IMR-90 (cell line): Measurements from ENCODE around the gene GPR139. TPM values are rescaled to one million over a fixed set of nuclear protein-coding genes. Genes with fewer than 3 reads are reported as not detected.

Experiments
- ATAC-seq: fragments of 200-7000 bp; cut with Tn5 transposase; 2 replicates; pipeline ENCODE4 v1.9.1; 2020; ENCODE audit warnings: low read depth, mild to moderate bottlenecking, moderate library complexity
- BruUV-seq: library from RNA; stranded (reverse); fragments of 400-500 nt; replicated peaks from 2 replicates; lab custom pipeline; 2021; lab: Mats Ljungman, UMichigan
- CTCF ChIA-PET: fragments of 300-600 bp; formaldehyde crosslinking; extraction: SDS; loops from one replicate; lab custom pipeline; 2021; ENCODE audit warnings: antibody characterized with exemption; lab: Yijun Ruan, JAX
- POLR2A ChIA-PET: fragments of 300-600 bp; sonication (Branson Sonifier 250); formaldehyde crosslinking; loops from one replicate; lab custom pipeline; 2022; ENCODE audit warnings: antibody characterized with exemption; ENCODE audit not compliant: unreplicated experiment; lab: Charles Lee
- DNase-seq: peaks from one replicate; pipeline ENCODE4 v3.0.0; 2013
- H2AFZ ChIP-seq: replicated peaks from 2 replicates; pipeline ENCODE3; 2013; ENCODE audit warnings: low read length, mild to moderate bottlenecking; ENCODE audit not compliant: poor library complexity
- H2AK5ac ChIP-seq: 2 replicates; pipeline ENCODE4 v1.6.1; 2013; ENCODE audit warnings: low read depth, low read length, inconsistent platforms
- H2AK9ac ChIP-seq: replicated peaks from 2 replicates; pipeline ENCODE3; 2013; ENCODE audit warnings: mild to moderate bottlenecking, low read depth, low read length, moderate library complexity; ENCODE audit not compliant: poor library complexity
- H2BK120ac ChIP-seq: 2 replicates; pipeline ENCODE4 v1.6.1; 2013; ENCODE audit warnings: low read depth, low read length, inconsistent platforms
- H2BK15ac ChIP-seq: 3 replicates; pipeline ENCODE4 v1.6.1; 2013; ENCODE audit warnings: low read depth, low read length, inconsistent platforms
- H2BK20ac ChIP-seq: 2 replicates; pipeline ENCODE4 v1.6.1; 2013; ENCODE audit warnings: low read depth, mild to moderate bottlenecking, inconsistent platforms, low read length, moderate library complexity
- H2BK5ac ChIP-seq: 2 replicates; pipeline ENCODE4 v1.6.1; 2013; ENCODE audit warnings: mild to moderate bottlenecking, low read depth, low read length, inconsistent platforms; ENCODE audit not compliant: poor library complexity, severe bottlenecking
- H3K14ac ChIP-seq: replicated peaks from 2 replicates; pipeline ENCODE4 v1.6.1; 2013; ENCODE audit warnings: low read depth, low read length, inconsistent platforms
- H3K18ac ChIP-seq: 2 replicates; pipeline ENCODE4 v1.6.1; 2013; ENCODE audit warnings: low read depth, low read length, control low read depth
- H3K23ac ChIP-seq: 2 replicates; pipeline ENCODE4 v1.6.1; 2013; ENCODE audit warnings: low read depth, low read length, inconsistent platforms
- H3K27ac ChIP-seq: 2 replicates; pipeline ENCODE4 v1.5.1; 2013; ENCODE audit warnings: mild to moderate bottlenecking, control low read depth, low read length; ENCODE audit not compliant: insufficient read depth
- H3K27me3 ChIP-seq: 2 replicates; pipeline ENCODE4 v1.6.1; 2013; ENCODE audit warnings: low read length; ENCODE audit not compliant: control insufficient read depth, insufficient read depth
- H3K36me3 ChIP-seq: 2 replicates; pipeline ENCODE4 v1.6.1; 2013; ENCODE audit warnings: low read length, mixed read lengths; ENCODE audit not compliant: control insufficient read depth, insufficient read depth
- H3K4ac ChIP-seq: 2 replicates; pipeline ENCODE4 v1.6.1; 2013; ENCODE audit warnings: low read depth, low read length, inconsistent platforms
- H3K4me1 ChIP-seq: 2 replicates; pipeline ENCODE4 v1.6.1; 2013; ENCODE audit warnings: low read length, mixed read lengths; ENCODE audit not compliant: control insufficient read depth, insufficient read depth
- H3K4me2 ChIP-seq: 2 replicates; pipeline ENCODE4 v1.6.1; 2013; ENCODE audit warnings: low read depth, mild to moderate bottlenecking, control low read depth, low read length, moderate library complexity
- H3K4me3 ChIP-seq: 2 replicates; pipeline ENCODE4 v1.5.1; 2013; ENCODE audit warnings: low read depth, mild to moderate bottlenecking, control low read depth, low read length, moderate library complexity; ENCODE audit not compliant: insufficient read depth
- H3K56ac ChIP-seq: 2 replicates; pipeline ENCODE4 v1.6.1; 2013; ENCODE audit warnings: low read length, inconsistent platforms; ENCODE audit not compliant: insufficient read depth; ENCODE audit errors: extremely low read depth
- H3K79me1 ChIP-seq, 2 experiments: 2 replicates each; pipeline ENCODE4 v1.6.1; 2013; ENCODE audit warnings: low read length in 2 of 2, inconsistent platforms in 1 of 2, low read depth in 1 of 2
- H3K9ac ChIP-seq: 2 replicates; pipeline ENCODE4 v1.6.1; 2013; ENCODE audit warnings: low read depth, low read length, control low read depth
- H3K9me1 ChIP-seq: 2 replicates; pipeline ENCODE4 v1.6.1; 2013; ENCODE audit warnings: low read length, inconsistent platforms; ENCODE audit not compliant: insufficient read depth
- H3K9me3 ChIP-seq: 2 replicates; pipeline ENCODE4 v1.6.1; 2013; ENCODE audit warnings: low read length; ENCODE audit not compliant: control insufficient read depth, insufficient read depth
- H4K20me1 ChIP-seq: 2 replicates; pipeline ENCODE4 v1.6.1; 2013; ENCODE audit warnings: low read length, inconsistent platforms; ENCODE audit not compliant: insufficient read depth
- H4K5ac ChIP-seq: 2 replicates; pipeline ENCODE4 v1.6.1; 2013; ENCODE audit warnings: mild to moderate bottlenecking, low read depth, low read length, control low read depth
- H4K8ac ChIP-seq, 2 experiments: 2 replicates each; pipeline ENCODE4 v1.6.1; 2013; ENCODE audit warnings: low read depth in 2 of 2, low read length in 2 of 2, control low read depth in 1 of 2, inconsistent platforms in 1 of 2
- H4K91ac ChIP-seq: 2 replicates; pipeline ENCODE4 v1.6.1; 2013; ENCODE audit warnings: low read depth, low read length, inconsistent platforms; ENCODE audit not compliant: insufficient read depth
- CHD1 ChIP-seq: IDR thresholded peaks from 2 replicates; pipeline ENCODE4 v1.6.1; 2012; ENCODE audit warnings: low read depth, low read length, improper control_type of control experiment
- MAFK ChIP-seq: IDR thresholded peaks from 2 replicates; pipeline ENCODE4 v1.6.1; 2012; ENCODE audit warnings: low read depth, low read length, improper control_type of control experiment
- WGBS, 2 experiments: methylation state at CpG; one replicate each; pipeline versions ENCODE4 v1.1.5 to v1.1.7; 2013; ENCODE audit warnings: missing lambda C conversion rate in 2 of 2; ENCODE audit not compliant: insufficient read length in 1 of 2; ENCODE audit errors: extremely low coverage in 2 of 2; 5-methylcytosine and 5-hydroxymethylcytosine counted together
- dilution Hi-C: fragments of 300-500 bp; cut with HindIII; formaldehyde crosslinking; loops from one replicate; pipeline ENCODE4 v1.14.3; 2018; ENCODE audit warnings: low sequenced_read_pairs; ENCODE audit not compliant: unreplicated experiment
- in situ Hi-C: fragments of 300-500 bp; cut with MboI; formaldehyde crosslinking; loops from 3 replicates; pipeline ENCODE4 v1.14.3; 2019; ENCODE audit warnings: low sequenced_read_pairs, inconsistent platforms, mixed read lengths
- intact Hi-C: fragments of 100-400 bp; cut with micrococcal nuclease; formaldehyde crosslinking; loops from 2 replicates; pipeline ENCODE4 v1.10.0; 2022
- polyA plus RNA-seq, 3 experiments: library from polyadenylated mRNA; depleted of rRNA; stranded (reverse); fragments of >200 nt; gene quantifications; 2 replicates each; pipeline ENCODE4 v1.2.3, GENCODE V29; 2012; ENCODE audit warnings: low replicate concordance in 1 of 3
- total RNA-seq: library from RNA; depleted of rRNA; stranded (reverse); fragments of >200 nt; gene quantifications from 2 replicates; pipeline ENCODE4 v1.2.3, GENCODE V29; 2012

GPR139 gene
- total and polyA plus RNA-seq, 2 of the 4 experiments (the other 2 are of a cell fraction) = not detected

GRCh38 chr16:20114356-20114755 is 40.7 kb upstream of the GPR139 start:
- Histone ChIP-seq H4K91ac (no peak overlapping the region), H2BK20ac (no peak overlapping the region), H2AFZ (no peak overlapping the region), H3K9me1 (no peaks in the 10 kb centered on the region), H2BK120ac (no peak overlapping the region), H2BK5ac (no peak overlapping the region), H3K27me3 (no peaks in the 10 kb centered on the region), H2BK15ac (no peak overlapping the region), H3K9ac (no peak overlapping the region), H3K4me3 (no peak overlapping the region), H3K27ac (no peak overlapping the region), H3K9me3 (peaks cover 5% of the 10 kb centered on the region; the same call in 1 of the 2 replicates), H2AK5ac (no peak overlapping the region), H2AK9ac (no peak overlapping the region), H4K20me1 (no peaks in the 10 kb centered on the region), H4K8ac (no peak overlapping the region), H3K18ac (no peak overlapping the region), H3K4me1 (no peaks in the 10 kb centered on the region), H3K23ac (no peak overlapping the region), H3K36me3 (no peaks in the 10 kb centered on the region), H3K4me2 (no peak overlapping the region), H3K14ac (no peak overlapping the region), H3K56ac (no peak overlapping the region), H4K5ac (no peak overlapping the region), H3K4ac (no peak overlapping the region), H3K79me1 (no peaks in the 10 kb centered on the region)
- BruUV-seq = no TSS peak
- DNase-seq (no peak), ATAC-seq (no peak)
- ChIA-PET CTCF (no interaction called here), POLR2A (no interaction called here)
- WGBS, 2 experiments = 62% methylated on average over 6 of the region's 8 CpGs; no CpG with 5 or more reads in 1 of the 2 experiments
- in situ Hi-C loops = no loop called here
- dilution Hi-C loops = no loop called here
- no peak for TF ChIP-seq MAFK
- no peak for TF ChIP-seq CHD1
- intact Hi-C loops = no loop called here
